Small intestine (tissue), 7 donors: ENCODE measurements around the gene B3GNT5. TPM values are rescaled to one million over a fixed set of nuclear protein-coding genes. Genes with fewer than 3 reads are reported as not detected.
A peak's percentile ranks its signal among the peaks of the same experiment; 100 is the strongest.

ENCODE experiments used
- DNase-seq, 2 donors: peaks; one replicate each; pipeline versions ENCODE4 v3.0.0 to v3.0.0-alpha.2; 2013
- FAIRE-seq: peaks from 2 replicates; lab custom pipeline; 2012; peaks lifted over from hg19 to GRCh38; lab: Jason Lieb, UNC
- H3K27ac ChIP-seq, 3 donors: one replicate each; pipeline ENCODE4 v1.5.1; 2013; ENCODE audit warnings: low read length in 2 of 3, mild to moderate bottlenecking in 2 of 3, control low read depth in 1 of 3, inconsistent platforms in 1 of 3, low read depth in 1 of 3, moderate library complexity in 1 of 3
- H3K27me3 ChIP-seq, 3 donors: one replicate each; pipeline ENCODE4 v1.6.1; 2013; ENCODE audit warnings: low read length in 3 of 3, inconsistent platforms in 1 of 3; ENCODE audit not compliant: control insufficient read depth in 3 of 3, insufficient read depth in 3 of 3
- H3K36me3 ChIP-seq, 3 donors: one replicate each; pipeline ENCODE4 v1.6.1; 2013; ENCODE audit warnings: low read length in 3 of 3, inconsistent platforms in 1 of 3, low read depth in 1 of 3, mild to moderate bottlenecking in 1 of 3, moderate library complexity in 1 of 3; ENCODE audit not compliant: control insufficient read depth in 3 of 3, insufficient read depth in 2 of 3
- H3K4me1 ChIP-seq, 3 donors: one replicate each; pipeline ENCODE4 v1.6.1; 2013; ENCODE audit warnings: low read length in 2 of 3, inconsistent platforms in 1 of 3, low read depth in 1 of 3, mild to moderate bottlenecking in 1 of 3, moderate library complexity in 1 of 3; ENCODE audit not compliant: control insufficient read depth in 3 of 3, insufficient read depth in 2 of 3
- H3K4me3 ChIP-seq, 3 donors: one replicate each; pipeline ENCODE4 v1.5.1; 2013; ENCODE audit warnings: low read length in 3 of 3, control low read depth in 1 of 3, inconsistent platforms in 1 of 3, low read depth in 1 of 3, mild to moderate bottlenecking in 1 of 3, moderate library complexity in 1 of 3
- H3K9me3 ChIP-seq, 2 donors: one replicate each; pipeline ENCODE4 v1.6.1; 2013; ENCODE audit warnings: low read depth in 1 of 2, low read length in 1 of 2; ENCODE audit not compliant: control insufficient read depth in 2 of 2, insufficient read depth in 1 of 2
- WGBS, 3 donors: extraction: QIAGEN DNeasy Blood & Tissue Kit; methylation state at CpG; one replicate each; pipeline ENCODE4 v1.1.7; 2013; 5-methylcytosine and 5-hydroxymethylcytosine counted together
- polyA plus RNA-seq, 4 donors: library from polyadenylated mRNA; stranded (reverse) in 3 of 4; unstranded in 1 of 4; fragments of 200-250 nt in 3 of 4; fragments of 120-200 nt in 1 of 4; gene quantifications; one replicate each; pipeline versions ENCODE4 v1.2.1 to v1.2.3, GENCODE V29; 2013
- donor health status: healthy with polysubstance abuse.
- donor health status: control.
- donor health status: control.
- donor health status: Bipolar disorder and iron deficiency.
- donor health status: healthy.

The B3GNT5 gene
- polyA plus RNA-seq, 4 donors = 23.4 to 67.1 (median 45.3) TPM

DNA sequence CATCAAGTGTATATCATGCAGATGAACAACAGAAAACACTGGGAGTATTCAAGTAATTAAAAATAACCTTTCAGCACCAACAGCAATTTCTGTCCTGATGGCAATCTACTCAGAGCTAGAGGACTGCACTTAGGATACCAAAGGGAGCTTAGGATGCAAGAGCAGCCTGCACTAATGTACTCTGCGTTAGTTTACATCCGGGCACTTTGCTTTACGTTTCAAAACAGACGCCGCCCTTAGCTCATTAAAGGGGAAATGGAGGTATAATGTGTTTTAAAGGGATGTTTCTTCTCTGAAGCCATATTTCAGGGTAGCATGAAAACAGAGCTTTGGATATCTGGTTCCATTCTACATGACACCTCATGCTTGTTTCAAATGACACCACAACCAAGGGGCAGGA is 14.0 kb upstream of the B3GNT5 start:
- Histone ChIP-seq H3K27ac (no peak overlapping the region), H3K27me3 (peaks cover 0 to 3% (median 0%) of the 10 kb centered on the region in 3 donors), H3K4me1 (peaks cover 0 to 5% (median 3%) of the 10 kb centered on the region in 3 donors), H3K36me3 (no peaks in the 10 kb centered on the region), H3K9me3 (peaks cover 5 to 25% of the 10 kb centered on the region in 2 donors), H3K4me3 (no peak overlapping the region)
- DNase-seq (no peak), FAIRE-seq (no peak)
- 60 to 93% (median 88%) methylated on average over 5 of the region's 5 CpGs for WGBS, 3 donors

GRCh38 chr3:183242431-183242830 is 10.6 kb upstream of the B3GNT5 start:
- peak overlapping the region in 1 of 3 donors; percentile 60 for H3K27ac ChIP-seq
- no peak for FAIRE-seq
- H3K4me1 ChIP-seq = peaks cover 0 to 32% (median 3%) of the 10 kb centered on the region in 3 donors
- peaks cover 5 to 25% of the 10 kb centered on the region in 2 donors for H3K9me3 ChIP-seq
- H3K27me3 ChIP-seq = peaks cover 0 to 3% (median 0%) of the 10 kb centered on the region in 3 donors
- WGBS, 3 donors = 87 to 93% (median 88%) methylated on average over 1 of the region's 1 CpG
- no peak overlapping the region for H3K4me3 ChIP-seq
- no peak for DNase-seq
- no peaks in the 10 kb centered on the region for H3K36me3 ChIP-seq

GRCh38 chr3:183244219-183244618 is 8.8 kb upstream of the B3GNT5 start:
- H3K9me3 ChIP-seq = peaks cover 5 to 25% of the 10 kb centered on the region in 2 donors
- H3K27ac ChIP-seq = peak overlapping the region in 2 of 3 donors; percentile 41 to 63
- no peaks in the 10 kb centered on the region for H3K36me3 ChIP-seq
- peak; percentile 74 to 78 for DNase-seq
- peaks cover 0 to 37% (median 3%) of the 10 kb centered on the region in 3 donors for H3K4me1 ChIP-seq
- FAIRE-seq = no peak
- no peak overlapping the region for H3K4me3 ChIP-seq
- 20 to 51% (median 30%) methylated on average over 2 of the region's 2 CpGs for WGBS, 3 donors
- H3K27me3 ChIP-seq = peaks cover 0 to 3% (median 0%) of the 10 kb centered on the region in 3 donors

GRCh38 chr3:183244981-183245476 is 8.0 kb upstream of the B3GNT5 start:
- peak overlapping the region; percentile 80 to 94 (median 91) for H3K27ac ChIP-seq
- H3K27me3 ChIP-seq = peaks cover 0 to 3% (median 0%) of the 10 kb centered on the region in 3 donors
- peaks cover 5 to 25% of the 10 kb centered on the region in 2 donors for H3K9me3 ChIP-seq
- H3K4me3 ChIP-seq = no peak overlapping the region
- peak; percentile 89 for FAIRE-seq
- H3K36me3 ChIP-seq = no peaks in the 10 kb centered on the region
- peak; percentile 90 to 98 for DNase-seq
- peaks cover 0 to 38% (median 0%) of the 10 kb centered on the region in 3 donors for H3K4me1 ChIP-seq

DNA sequence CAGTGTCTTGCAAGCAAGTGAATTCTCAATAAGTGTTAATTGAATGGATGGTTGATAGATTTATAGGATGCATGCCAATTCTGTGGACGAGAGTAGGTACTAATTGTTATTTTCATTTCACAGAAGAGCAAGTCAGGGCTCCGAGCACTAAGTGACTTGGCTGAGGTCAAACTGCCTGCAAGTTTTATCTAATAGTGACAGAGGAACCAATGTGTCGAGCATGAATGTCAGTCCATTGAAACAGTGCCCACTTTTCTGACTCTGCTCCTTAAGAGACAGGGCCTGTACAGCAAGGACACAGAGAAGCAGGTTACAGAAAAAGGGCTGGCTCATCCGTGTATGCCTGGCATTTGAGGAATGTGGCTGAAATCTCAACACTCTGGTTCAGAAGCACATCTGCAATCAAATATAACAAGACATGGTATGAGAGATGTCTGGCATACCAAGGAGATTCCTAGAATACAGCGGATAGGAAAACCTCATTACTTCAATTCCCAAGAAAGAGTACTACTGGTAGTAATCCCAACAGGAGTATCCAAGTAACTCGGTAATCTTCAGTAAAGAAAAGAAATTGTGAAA is 6.0 kb upstream of the B3GNT5 start:
- Histone ChIP-seq H3K4me3 (no peak overlapping the region), H3K36me3 (no peaks in the 10 kb centered on the region), H3K9me3 (peaks cover 5 to 17% of the 10 kb centered on the region in 2 donors), H3K4me1 (peaks cover 0 to 40% (median 0%) of the 10 kb centered on the region in 3 donors), H3K27me3 (peaks cover 0 to 2% (median 0%) of the 10 kb centered on the region in 3 donors), H3K27ac (no peak overlapping the region)
- no peak for DNase-seq
- no peak for FAIRE-seq
- WGBS, 3 donors = 68 to 77% (median 71%) methylated on average over 6 of the region's 6 CpGs

DNA sequence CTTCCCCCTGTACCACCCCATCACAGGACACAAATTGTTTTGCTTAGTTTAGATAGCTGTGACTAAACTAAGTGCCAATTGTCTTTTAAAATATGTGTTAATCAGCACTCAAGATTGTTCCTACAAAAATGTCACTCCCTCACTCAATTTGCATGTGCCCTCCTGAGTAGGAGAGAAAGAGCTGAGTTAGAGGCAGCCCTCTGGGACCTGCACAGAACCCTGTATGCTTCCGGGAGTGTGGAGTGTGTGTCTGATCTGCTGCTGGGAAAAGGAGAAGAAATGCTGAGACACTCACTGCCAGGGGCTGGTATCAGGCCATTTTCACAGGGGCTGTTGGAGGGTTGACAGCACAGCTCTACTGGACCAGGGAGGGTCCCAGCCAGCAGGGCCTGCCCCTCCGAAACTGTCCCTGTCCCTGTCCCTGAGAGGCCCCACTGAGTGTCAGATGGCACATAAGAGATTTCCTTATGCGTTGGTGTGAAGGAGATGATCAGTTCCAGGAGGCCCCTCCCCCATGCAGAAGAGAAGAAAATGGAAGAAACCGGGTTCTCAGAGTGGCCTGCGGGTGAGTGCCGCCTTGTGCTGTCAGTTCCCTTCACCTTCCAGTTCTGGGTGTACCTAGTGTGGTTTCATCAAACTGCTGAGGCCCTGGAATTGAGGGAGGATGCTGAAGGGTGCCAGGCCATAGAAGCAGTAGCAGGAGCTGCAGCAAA is 3.9 kb upstream of the B3GNT5 start:
- Histone ChIP-seq H3K4me3 (no peak overlapping the region), H3K9me3 (no peaks in the 10 kb centered on the region), H3K27ac (no peak overlapping the region), H3K4me1 (peaks cover 2 to 41% (median 5%) of the 10 kb centered on the region in 3 donors), H3K36me3 (no peaks in the 10 kb centered on the region), H3K27me3 (no peaks in the 10 kb centered on the region)
- FAIRE-seq (no peak), DNase-seq (no peak)
- WGBS, 3 donors = 68 to 85% (median 77%) methylated on average over 6 of the region's 6 CpGs

DNA sequence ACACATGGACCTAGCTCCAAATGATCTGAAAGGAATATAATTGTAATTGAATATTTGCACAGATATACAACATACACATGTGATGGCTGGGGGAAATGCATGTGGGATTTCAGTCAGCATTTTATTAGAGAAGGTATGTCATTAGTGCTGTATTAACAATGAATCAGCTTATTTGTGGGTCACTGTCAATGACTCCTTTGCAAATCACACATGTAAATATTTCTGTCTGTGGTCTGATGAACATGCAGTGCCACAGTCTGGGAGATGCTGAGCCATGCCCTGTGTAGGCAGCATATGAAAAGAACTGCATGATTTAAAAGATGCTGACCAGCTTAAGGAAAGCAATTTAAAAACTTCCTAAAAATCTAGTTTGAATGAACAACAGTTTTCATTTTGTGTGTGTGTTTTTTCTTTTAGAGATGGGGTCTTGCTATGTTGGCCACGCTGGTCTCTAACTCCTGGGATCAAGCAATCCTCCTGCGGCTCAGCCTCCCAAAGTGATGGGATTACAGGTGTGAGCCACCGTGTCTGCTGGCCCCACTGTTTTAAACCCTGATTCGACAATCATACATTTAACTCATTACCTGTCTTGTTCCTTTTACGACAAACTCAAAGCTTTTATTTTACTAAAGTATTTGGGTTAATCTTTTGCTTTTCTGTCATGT is 803 bp upstream of the B3GNT5 start:
- no peaks in the 10 kb centered on the region for H3K27me3 ChIP-seq
- DNase-seq (no peak), FAIRE-seq (no peak)
- H3K9me3 ChIP-seq = no peaks in the 10 kb centered on the region
- peak overlapping the region in 2 of 3 donors; percentile 94 to 100 for H3K27ac ChIP-seq
- WGBS, 3 donors = 58 to 85% (median 74%) methylated on average over 5 of the region's 5 CpGs
- peaks cover 0 to 2% (median 0%) of the 10 kb centered on the region in 3 donors for H3K36me3 ChIP-seq
- peaks cover 2 to 17% (median 5%) of the 10 kb centered on the region in 3 donors for H3K4me1 ChIP-seq
- H3K4me3 ChIP-seq = peak overlapping the region in 1 of 3 donors; percentile 85
